Activated effector memory CD4-positive, alpha-beta T cell treated with anti-CD3 and anti-CD28 coated beads, Interleukin-2, amount 50 U/mL, for 16 hours (primary cell): ENCODE measurements around the gene TPBG.
"Not testable (repeated sequence)": the region's sequence is repeated elsewhere in the genome, so short reads cannot be mapped to it uniquely, and the experiment has no call there.

Source experiments
- DNase-seq: peaks from one replicate; pipeline ENCODE4 v3.0.0-alpha.2; 2020

Gene TPBG

GRCh38 chr6:82380566-82381185 lies 17.1 kb downstream of the TPBG start:
- DNase-seq, result no peak

DNA sequence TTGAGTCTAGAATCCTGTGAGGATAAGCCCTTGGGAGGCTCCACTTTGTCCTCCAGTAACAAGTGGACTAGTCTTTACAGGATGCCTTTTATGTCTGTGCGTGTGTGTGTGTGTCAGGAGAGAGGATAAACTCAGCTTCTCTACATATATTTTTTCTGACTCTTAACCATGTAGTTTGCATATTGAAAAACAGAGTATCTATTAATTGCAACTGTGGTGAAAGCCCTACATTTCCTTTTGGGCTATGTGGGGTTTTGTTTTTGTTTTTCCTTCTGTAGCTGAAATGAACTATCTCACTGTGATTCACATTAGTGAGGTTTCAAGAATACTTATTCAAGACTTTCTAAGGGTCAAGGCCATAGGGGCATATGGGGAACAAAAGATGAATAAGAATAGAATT lies 17.7 kb downstream of the TPBG start:
- no peak for DNase-seq

GRCh38 chr6:82385102-82385501 lies 21.5 kb downstream of the TPBG start:
- DNase-seq, result no peak

GRCh38 chr6:82385546-82385945 lies 21.9 kb downstream of the TPBG start:
- no peak for DNase-seq

- DNase-seq, result no peak
Measured at GRCh38 chr6:82385961-82386360, 22.3 kb downstream of the TPBG start.

DNA sequence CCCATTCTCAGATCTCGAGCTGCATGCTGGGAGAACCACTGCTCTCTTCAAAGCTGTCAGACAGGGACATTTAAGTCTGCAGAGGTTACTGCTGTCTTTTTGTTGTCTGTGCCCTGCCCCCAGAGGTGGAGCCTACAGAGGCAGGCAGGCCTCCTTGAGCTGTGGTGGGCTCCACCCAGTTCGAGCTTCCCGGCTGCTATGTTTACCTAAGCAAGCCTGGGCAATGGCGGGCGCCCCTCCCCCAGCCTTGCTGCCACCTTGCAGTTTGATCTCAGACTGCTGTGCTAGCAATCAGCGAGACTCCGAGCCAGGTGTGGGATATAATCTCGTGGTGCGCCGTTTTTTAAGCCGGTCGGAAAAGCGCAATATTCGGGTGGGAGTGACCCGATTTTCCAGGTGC lies 31.2 kb downstream of the TPBG start:
- DNase-seq, result not testable (repeated sequence)

DNA sequence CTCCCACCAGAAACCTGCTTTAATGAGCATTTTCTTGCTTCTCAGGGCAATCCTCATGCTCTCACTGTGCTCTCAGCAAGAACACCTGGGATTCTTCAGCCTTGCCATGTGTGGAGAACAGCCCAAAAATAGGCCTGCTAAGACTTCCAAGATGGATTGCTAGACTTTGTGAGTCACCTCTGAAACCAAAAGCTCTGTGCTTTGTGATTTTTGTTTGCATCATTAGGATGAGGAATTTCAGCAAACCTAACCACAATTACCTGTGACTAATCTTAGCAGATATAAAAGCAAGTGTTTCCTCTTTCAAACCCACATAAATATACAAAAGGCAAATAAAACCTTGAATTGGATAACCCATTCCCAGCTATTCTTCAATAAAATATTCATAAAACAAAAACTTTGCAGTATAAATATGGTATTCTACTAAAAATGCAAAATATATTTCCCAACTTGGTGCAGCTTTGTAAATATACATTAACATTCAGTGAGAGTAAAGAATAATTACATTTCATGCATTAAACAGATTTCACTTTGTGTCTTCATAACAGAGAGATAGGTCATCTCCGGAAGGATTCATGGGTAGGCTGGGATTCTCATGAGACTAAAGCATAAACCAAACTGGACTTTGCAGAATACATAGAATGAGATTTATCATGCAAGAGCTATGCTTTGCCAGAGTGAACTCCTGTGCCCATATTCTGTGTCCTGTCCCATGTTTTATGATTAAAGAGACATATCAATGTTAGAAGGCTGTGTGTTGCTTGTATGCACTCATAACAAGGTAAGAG lies 33.5 kb downstream of the TPBG start:
- no peak for DNase-seq

DNA sequence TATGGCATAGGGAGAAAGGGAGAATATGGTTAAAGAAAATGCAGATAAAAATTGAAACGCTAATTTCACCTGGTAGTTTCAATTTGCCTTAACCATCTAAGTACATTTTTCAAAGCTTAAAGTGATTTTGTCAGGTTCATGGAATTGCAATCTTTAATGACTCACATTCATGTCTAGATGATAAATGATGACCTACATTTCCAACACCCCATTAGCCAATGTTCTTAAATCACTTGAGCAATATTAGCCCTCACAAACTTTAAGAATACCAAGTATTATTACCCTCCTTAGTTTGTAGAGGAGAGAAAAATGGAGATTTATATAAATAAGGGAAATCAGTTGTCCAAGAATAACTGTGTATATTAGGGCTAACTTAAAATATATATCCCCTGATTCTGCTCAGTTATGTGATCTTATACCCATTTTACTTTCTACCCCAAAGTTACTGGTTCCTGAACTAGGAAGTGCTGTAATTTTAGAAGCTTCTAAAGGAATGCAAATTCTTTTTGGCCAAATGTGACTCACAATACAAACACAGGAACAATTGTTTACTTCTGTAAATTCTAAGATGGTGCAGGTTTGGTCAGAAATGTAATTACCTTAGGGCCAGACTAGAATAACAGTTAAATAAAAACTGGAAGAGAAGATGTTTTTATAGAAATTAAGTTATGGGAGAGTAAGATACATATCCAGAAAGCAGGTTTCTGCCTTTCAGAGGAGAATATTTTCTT lies 34.5 kb downstream of the TPBG start:
- no peak for DNase-seq

- DNase-seq, result no peak
Measured at GRCh38 chr6:82408952-82409431, 45.4 kb downstream of the TPBG start.

GRCh38 chr6:82410151-82410648 lies 46.6 kb downstream of the TPBG start:
- no peak for DNase-seq

- DNase-seq, result no peak
Measured at GRCh38 chr6:82413868-82414267, 50.3 kb downstream of the TPBG start.

GRCh38 chr6:82415820-82416219 lies 52.2 kb downstream of the TPBG start:
- no peak for DNase-seq

GRCh38 chr6:82416346-82416745 lies 52.7 kb downstream of the TPBG start:
- no peak for DNase-seq
